Liver (tissue), 9 donors: ENCODE measurements around the gene RNF225. TPM values are rescaled to one million over a fixed set of nuclear protein-coding genes. Genes with fewer than 3 reads are reported as not detected.

Source experiments
- DNase-seq: peaks from one replicate; pipeline ENCODE4 v3.0.0-alpha.2; 2017; ENCODE audit warnings: low spot score
- H3K27ac ChIP-seq, 2 donors: one replicate each; pipeline ENCODE4 v1.7.0; 2013; ENCODE audit warnings: inconsistent platforms in 2 of 2, low read length in 2 of 2, control low read depth in 1 of 2, low read depth in 1 of 2, mild to moderate bottlenecking in 1 of 2
- H3K27me3 ChIP-seq, 4 donors: one replicate each; pipeline versions ENCODE4 v1.6.1 to v1.7.0; 2013; ENCODE audit warnings: low read length in 3 of 4, inconsistent platforms in 1 of 4, mild to moderate bottlenecking in 1 of 4, moderate library complexity in 1 of 4; ENCODE audit not compliant: control insufficient read depth in 4 of 4, insufficient read depth in 4 of 4
- H3K36me3 ChIP-seq, 4 donors: one replicate each; pipeline versions ENCODE4 v1.6.1 to v1.7.0; 2013; ENCODE audit warnings: low read length in 3 of 4, mild to moderate bottlenecking in 3 of 4, low read depth in 1 of 4, moderate library complexity in 1 of 4; ENCODE audit not compliant: control insufficient read depth in 4 of 4, insufficient read depth in 3 of 4
- H3K4me1 ChIP-seq, 4 donors: one replicate each; pipeline versions ENCODE4 v1.6.1 to v1.7.0; 2013; ENCODE audit warnings: low read length in 3 of 4, mild to moderate bottlenecking in 3 of 4, moderate library complexity in 1 of 4; ENCODE audit not compliant: control insufficient read depth in 4 of 4, insufficient read depth in 4 of 4
- H3K4me3 ChIP-seq, 3 donors: one replicate each; pipeline versions ENCODE4 v1.6.1 to v1.7.0; 2013; ENCODE audit warnings: low read length in 3 of 3, control low read depth in 1 of 3, low read depth in 1 of 3, mild to moderate bottlenecking in 1 of 3
- H3K9ac ChIP-seq, 2 donors: one replicate each; pipeline ENCODE4 v1.7.0; 2013; ENCODE audit warnings: low read length in 2 of 2, mild to moderate bottlenecking in 2 of 2, moderate library complexity in 2 of 2, control low read depth in 1 of 2, low read depth in 1 of 2
- H3K9me3 ChIP-seq, 4 donors: one replicate each; pipeline versions ENCODE4 v1.6.1 to v1.7.0; 2013; ENCODE audit warnings: low read length in 3 of 4; ENCODE audit not compliant: control insufficient read depth in 4 of 4
- EGR1 ChIP-seq, 2 donors: IDR thresholded peaks; 2 replicates each; pipeline ENCODE4 v1.6.1; 2016 to 2018; ENCODE audit warnings: antibody characterized with exemption in 2 of 2, low read depth in 2 of 2
- FOXA1 ChIP-seq: IDR thresholded peaks from 2 replicates; pipeline ENCODE4 v1.6.1; 2016; ENCODE audit warnings: antibody characterized with exemption
- FOXA2 ChIP-seq: IDR thresholded peaks from 2 replicates; pipeline ENCODE4 v1.6.1; 2016; ENCODE audit warnings: antibody characterized with exemption
- GABPA ChIP-seq, 2 donors: IDR thresholded peaks in 1 of 2; conservative IDR thresholded peaks in 1 of 2; 2 replicates each; pipeline ENCODE4 v1.6.1; 2016; ENCODE audit warnings: antibody characterized with exemption in 2 of 2, mild to moderate bottlenecking in 1 of 2, moderate library complexity in 1 of 2
- HNF4A ChIP-seq, 2 donors: conservative IDR thresholded peaks; 2 replicates each; pipeline ENCODE4 v1.6.1; 2016; ENCODE audit warnings: antibody characterized with exemption in 2 of 2, mild to moderate bottlenecking in 2 of 2
- HNF4G ChIP-seq: IDR thresholded peaks from 2 replicates; pipeline ENCODE4 v1.6.1; 2016; ENCODE audit warnings: antibody characterized with exemption
- JUND ChIP-seq, 2 donors: IDR thresholded peaks; 2 replicates each; pipeline ENCODE4 v1.6.1; 2016; ENCODE audit warnings: antibody characterized with exemption in 2 of 2
- NR2F2 ChIP-seq: IDR thresholded peaks from 2 replicates; pipeline ENCODE4 v1.6.1; 2016; ENCODE audit warnings: antibody characterized with exemption
- RAD21 ChIP-seq, 2 donors: IDR thresholded peaks; 2 replicates each; pipeline ENCODE4 v1.6.1; 2016; ENCODE audit warnings: antibody characterized with exemption in 2 of 2, mild to moderate bottlenecking in 2 of 2
- RXRA ChIP-seq, 2 donors: IDR thresholded peaks; 2 replicates each; pipeline ENCODE4 v1.6.1; 2017 to 2018; ENCODE audit warnings: antibody characterized with exemption in 2 of 2, mild to moderate bottlenecking in 1 of 2
- TAF1 ChIP-seq: conservative IDR thresholded peaks from 2 replicates; pipeline ENCODE4 v1.6.1; 2016; ENCODE audit warnings: antibody characterized with exemption, mild to moderate bottlenecking
- YY1 ChIP-seq: IDR thresholded peaks from 2 replicates; pipeline ENCODE4 v1.6.1; 2016; ENCODE audit warnings: antibody characterized with exemption, mild to moderate bottlenecking
- WGBS: extraction: QIAGEN DNeasy Blood & Tissue Kit; methylation state at CpG from one replicate; pipeline ENCODE4 v1.1.7; 2013; 5-methylcytosine and 5-hydroxymethylcytosine counted together
- polyA plus RNA-seq, 2 donors: library from polyadenylated mRNA; stranded (reverse) in 1 of 2; unstranded in 1 of 2; fragments of 200-250 nt in 1 of 2; fragments of >200 nt in 1 of 2; fragmentation: Nextera tagmentation in 1 of 2; extraction: Ambion mirVana in 1 of 2; gene quantifications; one replicate each; pipeline versions ENCODE4 v1.2.1 to v1.2.3, GENCODE V29; 2013 to 2015
- total RNA-seq, 2 donors: library from RNA; depleted of rRNA; stranded (reverse); fragments of >200 nt; gene quantifications; one replicate each; pipeline ENCODE4 v1.2.3, GENCODE V29; 2014
- TF ChIP-seq, protein P1 (sequence below): IDR thresholded peaks from 2 replicates; pipeline ENCODE4 v1.6.1; 2016; ENCODE audit warnings: antibody characterized with exemption
- TF ChIP-seq, protein P2 (sequence below): IDR thresholded peaks from 2 replicates; pipeline ENCODE4 v1.6.1; 2016; ENCODE audit warnings: antibody characterized with exemption
- TF ChIP-seq, protein P3 (sequence below): fragments of 150-350 bp; IDR thresholded peaks from 2 replicates; pipeline ENCODE4 v1.5.1; 2017; ENCODE audit warnings: improper control_type of control experiment, low read depth, low read length; ENCODE audit not compliant: missing input control
- TF ChIP-seq, protein P4 (sequence below): IDR thresholded peaks from 2 replicates; pipeline ENCODE4 v1.6.1; 2016; ENCODE audit warnings: antibody characterized with exemption, mild to moderate bottlenecking
- TF ChIP-seq, protein P5 (sequence below): IDR thresholded peaks from 2 replicates; pipeline ENCODE4 v1.6.1; 2016; ENCODE audit warnings: antibody characterized with exemption
- donor health status: healthy.
- donor health status: healthy.
- donor health status: healthy.
- donor health status: healthy.
- donor health status: healthy.

RNF225 gene
- total and polyA plus RNA-seq, 4 donors: not detected

DNA sequence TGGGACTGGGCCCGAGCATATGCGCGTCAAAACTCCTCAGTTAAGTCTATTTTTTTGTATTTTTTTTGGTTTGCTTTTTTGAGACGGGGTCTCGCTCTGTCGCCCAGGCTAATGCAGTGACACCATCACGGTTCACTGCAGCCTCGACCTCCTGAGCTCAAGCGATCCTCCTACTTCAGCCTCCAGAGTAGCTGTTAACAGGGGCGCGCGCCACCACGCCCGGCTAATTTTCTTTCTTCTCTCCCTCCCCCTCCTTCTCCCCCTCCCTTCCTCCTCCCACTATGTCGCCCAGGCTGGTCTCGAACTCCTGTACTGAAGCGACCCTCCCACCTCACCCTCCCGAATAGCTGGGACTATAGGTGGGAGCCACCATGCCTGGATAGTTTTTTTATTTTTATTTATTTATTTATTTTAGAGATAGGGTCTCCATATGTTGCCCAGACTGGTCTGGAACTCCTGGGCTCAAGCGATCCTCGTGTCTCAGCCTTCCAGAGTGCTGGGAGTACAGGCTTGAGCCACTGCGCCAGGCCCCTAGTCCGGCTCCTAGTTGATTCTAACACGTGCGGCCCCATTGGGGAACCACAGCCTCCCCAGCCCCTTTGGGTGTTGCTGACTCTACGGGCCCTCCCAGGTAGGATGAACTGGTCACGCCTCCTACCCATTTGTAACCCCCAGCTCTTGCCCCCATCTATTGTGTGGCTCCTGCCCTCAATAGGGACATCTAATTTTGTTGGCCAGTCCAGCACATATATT lies 13.8 kb upstream of the RNF225 start:
- Histone ChIP-seq H3K27ac (peak overlapping the region; percentile 22 to 60), H3K9ac (peak overlapping the region; percentile 6 to 36), H3K36me3 (no peaks in the 10 kb centered on the region), H3K27me3 (no peaks in the 10 kb centered on the region), H3K4me3 (peak overlapping the region; percentile 62 to 80 (median 71)), H3K4me1 (peaks cover 14 to 42% (median 27%) of the 10 kb centered on the region in 4 donors), H3K9me3 (no peaks in the 10 kb centered on the region)
- DNase-seq: no peak
- TF ChIP-seq RXRA (IDR thresholded peaks at IDR 0.05) (no peak), HNF4A (conservative IDR thresholded peaks at IDR 0.05) (no peak)
- WGBS: 37% methylated on average over 26 of the region's 26 CpGs

DNA sequence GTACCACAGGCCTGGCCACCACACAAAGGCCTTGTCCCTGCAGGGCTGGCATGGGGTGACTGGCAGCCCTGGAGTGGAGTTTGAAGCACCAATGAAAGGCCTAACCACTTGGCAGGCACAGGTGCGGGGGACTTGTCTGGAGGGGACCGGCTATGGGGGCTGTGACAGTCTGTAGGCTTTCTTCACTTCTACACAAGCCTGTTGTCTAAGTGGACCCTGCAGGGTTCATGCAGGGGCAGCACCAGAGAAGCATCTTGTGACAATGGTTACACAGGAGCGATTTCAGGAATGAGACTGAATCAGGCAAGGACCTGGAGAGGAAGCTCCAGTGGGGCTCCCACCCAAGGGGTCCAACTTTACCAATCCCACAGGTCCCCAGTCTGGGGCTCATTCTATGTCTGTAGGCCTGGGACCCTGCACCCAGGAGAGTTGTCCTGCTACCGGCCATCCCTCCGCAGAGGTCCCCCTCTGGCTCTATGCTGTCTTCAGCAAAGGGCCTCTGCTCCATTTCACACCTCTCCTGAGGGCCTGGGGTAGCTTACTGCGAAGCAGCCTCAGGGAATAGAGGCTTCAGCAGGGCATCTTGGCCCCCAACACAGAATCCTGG lies 12.4 kb upstream of the RNF225 start:
- 92% methylated on average over 6 of the region's 6 CpGs for WGBS
- Histone ChIP-seq H3K27ac (no peak overlapping the region), H3K36me3 (no peaks in the 10 kb centered on the region), H3K4me1 (peaks cover 14 to 46% (median 34%) of the 10 kb centered on the region in 4 donors), H3K27me3 (no peaks in the 10 kb centered on the region), H3K9me3 (no peaks in the 10 kb centered on the region), H3K9ac (no peak overlapping the region), H3K4me3 (no peak overlapping the region)
- TF ChIP-seq YY1 (no peak), FOXA1 (no peak), GABPA (IDR thresholded peaks at IDR 0.05 in 1 of 2, conservative IDR thresholded peaks at IDR 0.05 in 1 of 2) (no peak)
- no peak for DNase-seq

DNA sequence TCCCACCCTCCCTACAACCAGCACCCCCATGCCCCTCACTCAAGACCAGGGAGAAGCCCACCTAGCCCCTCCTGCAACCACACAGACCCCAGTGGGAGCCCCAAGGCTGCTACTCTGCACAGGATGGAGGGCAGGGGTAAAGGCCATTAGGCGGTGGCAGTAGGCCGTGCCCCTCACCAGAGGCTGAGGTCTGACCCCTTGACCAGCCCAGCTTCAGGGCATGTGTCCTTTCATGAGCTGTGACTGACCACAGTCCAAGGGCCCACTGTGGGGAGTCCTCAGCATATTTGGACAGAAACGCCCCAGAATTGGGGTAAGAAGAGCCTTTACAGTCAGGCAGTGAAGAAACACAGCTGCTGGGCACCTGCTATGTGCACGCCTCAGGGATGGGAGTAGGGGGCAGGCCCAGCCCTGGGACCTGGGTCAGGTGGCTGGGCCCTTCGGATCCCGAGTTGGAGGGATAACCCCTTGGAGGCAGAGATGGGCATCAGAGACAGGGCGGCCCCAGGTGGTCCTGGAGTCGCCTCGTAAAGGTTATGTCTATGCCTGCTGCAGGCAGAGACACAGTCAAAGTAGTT lies 10.1 kb upstream of the RNF225 start:
- Histone ChIP-seq H3K27me3 (no peaks in the 10 kb centered on the region), H3K9me3 (no peaks in the 10 kb centered on the region), H3K4me3 (peak overlapping the region in 1 of 3 donors; percentile 72), H3K9ac (no peak overlapping the region), H3K36me3 (peaks cover 0 to 11% (median 6%) of the 10 kb centered on the region in 4 donors), H3K4me1 (peaks cover 14 to 34% (median 25%) of the 10 kb centered on the region in 4 donors), H3K27ac (peak overlapping the region; percentile 99)
- TF ChIP-seq JUND (IDR thresholded peaks at IDR 0.05) (no peak), FOXA2 (no peak), FOXA1 (no peak), RAD21 (IDR thresholded peaks at IDR 0.05) (no peak), RXRA (IDR thresholded peaks at IDR 0.05) (no peak), EGR1 (IDR thresholded peaks at IDR 0.05; ENCODE audit: low read depth in 2 of 2) (no peak), YY1 (no peak), HNF4A (conservative IDR thresholded peaks at IDR 0.05) (no peak), NR2F2 (no peak), HNF4G (no peak), TAF1 (no peak), GABPA (IDR thresholded peaks at IDR 0.05 in 1 of 2, conservative IDR thresholded peaks at IDR 0.05 in 1 of 2) (no peak)
- TF ChIP-seq, protein P1, sequence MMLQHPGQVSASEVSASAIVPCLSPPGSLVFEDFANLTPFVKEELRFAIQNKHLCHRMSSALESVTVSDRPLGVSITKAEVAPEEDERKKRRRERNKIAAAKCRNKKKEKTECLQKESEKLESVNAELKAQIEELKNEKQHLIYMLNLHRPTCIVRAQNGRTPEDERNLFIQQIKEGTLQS: no peak
- TF ChIP-seq, protein P2, sequence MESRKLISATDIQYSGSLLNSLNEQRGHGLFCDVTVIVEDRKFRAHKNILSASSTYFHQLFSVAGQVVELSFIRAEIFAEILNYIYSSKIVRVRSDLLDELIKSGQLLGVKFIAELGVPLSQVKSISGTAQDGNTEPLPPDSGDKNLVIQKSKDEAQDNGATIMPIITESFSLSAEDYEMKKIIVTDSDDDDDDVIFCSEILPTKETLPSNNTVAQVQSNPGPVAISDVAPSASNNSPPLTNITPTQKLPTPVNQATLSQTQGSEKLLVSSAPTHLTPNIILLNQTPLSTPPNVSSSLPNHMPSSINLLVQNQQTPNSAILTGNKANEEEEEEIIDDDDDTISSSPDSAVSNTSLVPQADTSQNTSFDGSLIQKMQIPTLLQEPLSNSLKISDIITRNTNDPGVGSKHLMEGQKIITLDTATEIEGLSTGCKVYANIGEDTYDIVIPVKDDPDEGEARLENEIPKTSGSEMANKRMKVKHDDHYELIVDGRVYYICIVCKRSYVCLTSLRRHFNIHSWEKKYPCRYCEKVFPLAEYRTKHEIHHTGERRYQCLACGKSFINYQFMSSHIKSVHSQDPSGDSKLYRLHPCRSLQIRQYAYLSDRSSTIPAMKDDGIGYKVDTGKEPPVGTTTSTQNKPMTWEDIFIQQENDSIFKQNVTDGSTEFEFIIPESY: no peak
- TF ChIP-seq, protein P3, sequence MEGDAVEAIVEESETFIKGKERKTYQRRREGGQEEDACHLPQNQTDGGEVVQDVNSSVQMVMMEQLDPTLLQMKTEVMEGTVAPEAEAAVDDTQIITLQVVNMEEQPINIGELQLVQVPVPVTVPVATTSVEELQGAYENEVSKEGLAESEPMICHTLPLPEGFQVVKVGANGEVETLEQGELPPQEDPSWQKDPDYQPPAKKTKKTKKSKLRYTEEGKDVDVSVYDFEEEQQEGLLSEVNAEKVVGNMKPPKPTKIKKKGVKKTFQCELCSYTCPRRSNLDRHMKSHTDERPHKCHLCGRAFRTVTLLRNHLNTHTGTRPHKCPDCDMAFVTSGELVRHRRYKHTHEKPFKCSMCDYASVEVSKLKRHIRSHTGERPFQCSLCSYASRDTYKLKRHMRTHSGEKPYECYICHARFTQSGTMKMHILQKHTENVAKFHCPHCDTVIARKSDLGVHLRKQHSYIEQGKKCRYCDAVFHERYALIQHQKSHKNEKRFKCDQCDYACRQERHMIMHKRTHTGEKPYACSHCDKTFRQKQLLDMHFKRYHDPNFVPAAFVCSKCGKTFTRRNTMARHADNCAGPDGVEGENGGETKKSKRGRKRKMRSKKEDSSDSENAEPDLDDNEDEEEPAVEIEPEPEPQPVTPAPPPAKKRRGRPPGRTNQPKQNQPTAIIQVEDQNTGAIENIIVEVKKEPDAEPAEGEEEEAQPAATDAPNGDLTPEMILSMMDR: no peak
- TF ChIP-seq, protein P4, sequence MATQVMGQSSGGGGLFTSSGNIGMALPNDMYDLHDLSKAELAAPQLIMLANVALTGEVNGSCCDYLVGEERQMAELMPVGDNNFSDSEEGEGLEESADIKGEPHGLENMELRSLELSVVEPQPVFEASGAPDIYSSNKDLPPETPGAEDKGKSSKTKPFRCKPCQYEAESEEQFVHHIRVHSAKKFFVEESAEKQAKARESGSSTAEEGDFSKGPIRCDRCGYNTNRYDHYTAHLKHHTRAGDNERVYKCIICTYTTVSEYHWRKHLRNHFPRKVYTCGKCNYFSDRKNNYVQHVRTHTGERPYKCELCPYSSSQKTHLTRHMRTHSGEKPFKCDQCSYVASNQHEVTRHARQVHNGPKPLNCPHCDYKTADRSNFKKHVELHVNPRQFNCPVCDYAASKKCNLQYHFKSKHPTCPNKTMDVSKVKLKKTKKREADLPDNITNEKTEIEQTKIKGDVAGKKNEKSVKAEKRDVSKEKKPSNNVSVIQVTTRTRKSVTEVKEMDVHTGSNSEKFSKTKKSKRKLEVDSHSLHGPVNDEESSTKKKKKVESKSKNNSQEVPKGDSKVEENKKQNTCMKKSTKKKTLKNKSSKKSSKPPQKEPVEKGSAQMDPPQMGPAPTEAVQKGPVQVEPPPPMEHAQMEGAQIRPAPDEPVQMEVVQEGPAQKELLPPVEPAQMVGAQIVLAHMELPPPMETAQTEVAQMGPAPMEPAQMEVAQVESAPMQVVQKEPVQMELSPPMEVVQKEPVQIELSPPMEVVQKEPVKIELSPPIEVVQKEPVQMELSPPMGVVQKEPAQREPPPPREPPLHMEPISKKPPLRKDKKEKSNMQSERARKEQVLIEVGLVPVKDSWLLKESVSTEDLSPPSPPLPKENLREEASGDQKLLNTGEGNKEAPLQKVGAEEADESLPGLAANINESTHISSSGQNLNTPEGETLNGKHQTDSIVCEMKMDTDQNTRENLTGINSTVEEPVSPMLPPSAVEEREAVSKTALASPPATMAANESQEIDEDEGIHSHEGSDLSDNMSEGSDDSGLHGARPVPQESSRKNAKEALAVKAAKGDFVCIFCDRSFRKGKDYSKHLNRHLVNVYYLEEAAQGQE: no peak
- TF ChIP-seq, protein P5, sequence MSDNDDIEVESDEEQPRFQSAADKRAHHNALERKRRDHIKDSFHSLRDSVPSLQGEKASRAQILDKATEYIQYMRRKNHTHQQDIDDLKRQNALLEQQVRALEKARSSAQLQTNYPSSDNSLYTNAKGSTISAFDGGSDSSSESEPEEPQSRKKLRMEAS: no peak
- no peak for DNase-seq
- 86% methylated on average over 9 of the region's 9 CpGs for WGBS
